GM21423 (cell line): ENCODE data around the gene TMEM45B.
"Not testable (repeated sequence)": the region's sequence is repeated elsewhere in the genome, so short reads cannot be mapped to it uniquely, and the experiment has no call there.

ENCODE experiments used
- ATAC-seq: cut with Tn5 transposase; IDR thresholded peaks from one replicate; pipeline ENCODE4 v1.9.1; 2021; ENCODE audit warnings: mild to moderate bottlenecking, moderate library complexity; ENCODE audit not compliant: unreplicated experiment

Gene TMEM45B

DNA sequence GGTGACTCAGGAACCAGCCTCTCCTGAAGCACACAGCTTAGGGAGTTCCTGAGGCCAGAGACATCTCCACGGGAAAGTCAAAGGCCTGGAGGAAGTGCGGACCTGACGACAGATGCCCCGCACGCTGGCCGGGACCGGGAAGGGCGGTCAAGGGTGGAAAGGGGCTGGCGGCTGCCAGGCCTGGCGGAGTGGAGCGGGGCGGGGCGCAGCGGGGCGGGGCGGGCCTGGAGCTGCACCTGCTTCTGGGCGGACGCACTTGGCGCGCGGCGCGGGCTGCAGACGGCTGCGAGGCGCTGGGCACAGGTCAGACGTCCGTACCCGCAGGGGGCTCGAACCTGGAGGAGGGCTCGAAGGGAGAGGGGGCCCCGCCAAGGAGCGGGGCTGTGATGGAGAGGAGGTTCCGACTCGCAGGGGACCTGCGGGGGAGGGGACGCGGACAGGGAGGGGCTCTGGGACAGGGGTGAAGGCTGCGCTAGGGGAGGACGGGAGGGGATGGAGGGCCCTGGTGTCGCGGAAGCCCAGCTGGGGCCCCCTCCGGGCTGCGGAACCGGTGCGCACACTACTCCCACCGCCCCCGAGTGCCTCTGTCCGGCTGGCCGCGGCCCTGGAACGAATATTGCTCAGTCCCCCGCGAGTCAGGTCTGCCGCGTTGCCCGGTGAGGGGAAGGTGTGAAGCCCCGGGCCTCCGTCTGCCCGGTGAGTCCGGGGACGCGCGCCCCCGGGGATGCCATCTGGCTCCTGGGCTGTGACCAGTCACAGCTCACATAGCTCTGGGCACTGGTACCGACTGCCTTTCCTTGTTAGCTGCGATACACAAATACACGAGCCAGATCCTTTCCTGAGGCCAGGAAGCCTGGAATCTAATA, at the start of gene TMEM45B:
Gene TMEM45B (plus strand): TSS at position 253 of the 866 bp plus-strand sequence. CDS start 36,635 bp downstream, outside the sequence.
- ATAC-seq: no peak

- ATAC-seq: no peak
Observed at GRCh38 chr11:129766898-129767604, 48.6 kb upstream of the TMEM45B start.

DNA sequence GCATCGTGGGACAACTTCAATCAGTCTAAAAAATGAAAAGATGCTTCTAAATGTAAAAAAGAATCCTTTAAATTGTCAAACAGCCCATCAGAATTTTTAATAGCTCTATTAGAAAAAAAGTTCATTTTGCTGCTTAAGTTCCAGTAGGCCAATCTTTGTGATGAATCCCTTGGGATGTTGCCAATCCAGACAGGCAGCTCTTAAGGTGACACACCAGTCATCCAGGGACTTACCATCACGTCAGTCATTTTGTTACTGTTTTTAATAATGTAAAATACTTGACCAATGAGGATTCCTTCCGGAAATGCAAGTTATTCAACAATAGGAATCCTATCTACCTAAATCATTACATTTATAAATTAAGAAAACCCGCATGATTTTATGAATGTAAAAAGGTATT, 47.8 kb upstream of the TMEM45B start:
- no peak for ATAC-seq

- no peak for ATAC-seq
Observed at GRCh38 chr11:129768356-129768755, 47.3 kb upstream of the TMEM45B start.

DNA sequence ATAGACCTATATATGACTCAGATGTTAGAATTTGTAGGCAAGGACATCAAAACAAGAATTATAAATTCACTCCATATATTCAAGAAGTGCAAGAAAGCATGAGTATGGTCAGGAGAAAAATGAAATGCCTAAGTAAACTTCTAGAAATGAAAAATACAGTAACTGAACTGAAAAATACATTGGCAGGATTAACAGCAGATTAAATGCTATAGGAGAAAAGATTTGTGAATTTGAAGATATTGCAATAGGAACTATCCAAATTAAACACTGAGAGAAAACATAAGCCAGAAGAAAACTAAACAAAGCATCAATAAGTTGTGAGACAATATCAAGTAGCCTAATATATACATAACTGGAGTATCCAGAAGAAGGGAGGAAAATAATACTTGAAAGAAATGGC, 46.6 kb upstream of the TMEM45B start:
- ATAC-seq: no peak

DNA sequence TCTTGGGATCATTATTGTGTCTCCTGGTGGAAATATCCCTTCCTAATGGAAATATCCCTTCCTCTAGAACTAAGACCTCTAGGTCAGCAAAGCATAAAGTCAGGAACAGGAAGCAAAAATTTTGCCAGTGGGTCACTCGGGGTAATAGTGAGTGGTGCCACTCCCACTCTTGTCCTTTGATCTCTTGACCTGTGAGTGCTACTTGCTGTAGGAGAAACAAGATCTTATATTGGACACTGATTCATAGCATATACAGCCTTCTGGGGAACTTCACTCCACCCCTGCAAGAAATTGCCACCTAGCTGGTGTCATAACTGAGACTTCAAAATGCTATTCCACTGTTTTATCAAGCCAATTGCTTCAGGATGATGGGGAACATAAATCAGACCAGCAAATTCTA, 44.7 kb upstream of the TMEM45B start:
- no peak for ATAC-seq

GRCh38 chr11:129771456-129771855, 44.2 kb upstream of the TMEM45B start:
- ATAC-seq: not testable (repeated sequence)

GRCh38 chr11:129778877-129779276, 36.8 kb upstream of the TMEM45B start:
- no peak for ATAC-seq

- ATAC-seq: no peak
Observed at GRCh38 chr11:129779342-129779741, 36.3 kb upstream of the TMEM45B start.

DNA sequence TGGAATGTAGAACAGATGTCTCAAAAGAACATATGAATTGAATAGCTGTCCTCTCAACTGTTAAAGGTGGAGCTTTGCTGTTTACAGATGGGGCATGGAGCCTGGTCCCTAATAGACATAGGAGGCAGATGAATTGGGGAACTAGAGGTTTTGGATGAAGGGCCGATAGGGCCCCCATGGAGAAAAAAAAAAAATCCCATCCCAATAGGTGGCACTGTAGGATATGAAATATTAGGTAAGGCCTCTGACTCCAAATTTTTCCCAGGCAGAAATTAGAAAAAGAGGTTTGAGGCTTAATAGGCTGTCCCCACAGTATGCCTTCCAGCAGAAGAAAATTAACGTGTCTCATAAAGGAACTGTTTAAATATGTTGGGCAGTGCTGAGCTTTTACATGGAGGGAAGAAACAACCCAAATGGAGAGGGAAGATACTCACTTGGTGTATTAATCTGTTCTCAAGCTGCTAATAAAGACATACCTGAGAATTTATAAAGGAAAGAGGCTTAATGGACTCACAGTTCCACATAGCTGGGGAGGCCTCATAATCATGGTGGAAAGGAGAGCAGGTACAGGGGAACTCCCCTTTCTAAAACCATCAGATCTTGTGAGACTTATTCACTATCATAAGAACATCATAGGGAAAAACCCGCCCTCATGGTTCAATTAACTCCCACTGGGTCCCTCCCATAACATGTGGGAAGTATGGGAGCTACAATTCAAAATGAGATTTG, 30.1 kb upstream of the TMEM45B start:
- ATAC-seq: no peak

DNA sequence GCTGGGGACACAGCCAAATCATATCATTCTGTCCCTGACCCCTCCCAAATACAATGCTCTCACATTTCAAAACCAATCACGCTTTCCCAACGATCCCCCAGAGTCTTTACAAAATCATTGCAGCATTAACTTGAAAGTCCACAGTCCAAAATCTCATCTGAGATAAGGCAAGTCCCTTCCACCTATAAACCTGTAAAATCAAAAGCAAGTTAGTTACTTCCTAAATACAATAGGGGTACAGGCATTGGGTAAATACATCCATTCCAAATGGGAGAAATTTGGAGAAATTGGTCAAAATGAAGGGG, 29.6 kb upstream of the TMEM45B start:
- not testable (repeated sequence) for ATAC-seq

DNA sequence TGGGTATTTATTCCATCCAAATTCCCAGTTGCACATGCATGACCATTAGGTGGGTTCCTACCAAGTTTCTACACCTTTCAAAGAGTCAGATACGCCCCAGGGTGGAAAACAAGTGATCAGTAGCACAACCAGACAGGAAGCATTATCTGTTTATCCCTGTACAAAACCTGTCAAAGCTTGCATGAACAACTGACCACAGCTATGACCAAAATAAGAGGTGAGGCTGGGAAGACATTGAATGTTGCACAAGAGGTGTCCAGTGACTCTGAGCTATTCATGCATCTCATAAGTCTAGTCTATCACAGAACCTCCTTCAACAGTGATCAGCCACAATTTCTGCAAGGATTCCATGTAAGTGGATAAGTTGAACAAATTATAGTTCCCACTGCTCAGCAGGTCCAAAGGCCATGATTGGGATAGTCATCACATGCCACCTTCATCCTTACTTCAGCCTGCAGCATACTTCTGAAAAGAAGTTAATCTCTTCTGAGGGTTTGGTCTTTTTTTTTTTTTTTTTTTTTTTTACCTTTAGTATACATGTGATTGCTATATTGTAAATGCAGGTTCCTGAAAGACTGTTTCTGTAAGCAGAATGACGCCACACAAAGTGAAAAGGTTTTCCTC, 28.0 kb upstream of the TMEM45B start:
- ATAC-seq: no peak

DNA sequence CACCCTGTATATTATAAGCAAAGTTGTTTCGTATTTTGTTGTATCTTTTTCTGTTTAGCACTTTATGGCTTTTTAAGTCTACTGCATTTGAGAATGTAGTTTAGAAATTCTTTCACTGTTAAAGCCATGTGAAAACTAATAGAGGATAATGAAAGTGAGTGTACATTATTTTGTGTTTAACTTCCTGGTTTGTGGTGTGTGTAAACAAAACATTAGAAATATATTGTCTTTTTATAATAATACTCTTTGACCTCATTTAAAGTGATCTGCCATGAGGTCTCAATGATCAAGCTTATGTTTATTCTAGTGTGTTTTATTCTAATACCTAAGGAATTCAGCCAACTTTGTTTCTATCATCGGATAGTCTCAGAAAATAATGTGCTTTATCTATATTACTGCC, 27.4 kb upstream of the TMEM45B start:
- no peak for ATAC-seq

GRCh38 chr11:129790106-129790505, 25.5 kb upstream of the TMEM45B start:
- no peak for ATAC-seq

DNA sequence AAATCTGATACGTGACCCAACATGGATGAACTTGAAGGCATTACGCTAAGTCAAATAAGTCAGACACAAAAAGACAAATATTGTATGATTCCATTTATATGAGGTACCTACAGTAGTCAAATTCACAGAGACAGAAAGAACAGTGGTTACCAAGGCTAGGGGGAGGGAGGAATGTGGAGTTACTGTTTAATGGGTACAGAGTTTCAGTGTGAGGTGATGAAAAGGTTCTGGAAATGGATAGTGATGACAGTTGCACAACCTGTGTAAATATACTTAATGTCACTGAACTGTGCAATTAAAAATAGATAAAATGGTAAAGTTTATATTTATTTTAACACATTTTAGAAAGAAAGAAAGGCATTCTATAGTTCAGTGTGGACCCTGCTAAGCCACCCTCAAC, 24.1 kb upstream of the TMEM45B start:
- ATAC-seq: no peak

DNA sequence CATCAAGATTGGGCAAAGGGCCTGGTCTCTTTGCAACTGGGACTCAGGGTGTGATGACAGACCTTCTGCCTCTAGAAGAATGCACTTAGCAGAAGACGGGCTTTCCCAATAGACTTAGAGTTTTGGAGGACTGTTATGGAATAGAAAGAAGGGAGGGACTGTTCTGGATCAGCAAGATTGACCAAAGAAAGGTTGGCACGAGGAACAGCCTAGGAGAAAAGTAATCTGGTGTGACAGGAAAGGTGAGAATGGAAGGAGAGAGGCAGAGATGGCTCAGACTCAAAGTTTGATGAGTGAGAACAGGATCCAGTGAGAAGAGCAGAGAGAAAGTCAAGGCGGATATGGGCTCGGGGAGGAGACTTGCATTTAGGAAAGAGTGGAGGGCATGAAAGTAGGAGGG, 23.0 kb upstream of the TMEM45B start:
- no peak for ATAC-seq

DNA sequence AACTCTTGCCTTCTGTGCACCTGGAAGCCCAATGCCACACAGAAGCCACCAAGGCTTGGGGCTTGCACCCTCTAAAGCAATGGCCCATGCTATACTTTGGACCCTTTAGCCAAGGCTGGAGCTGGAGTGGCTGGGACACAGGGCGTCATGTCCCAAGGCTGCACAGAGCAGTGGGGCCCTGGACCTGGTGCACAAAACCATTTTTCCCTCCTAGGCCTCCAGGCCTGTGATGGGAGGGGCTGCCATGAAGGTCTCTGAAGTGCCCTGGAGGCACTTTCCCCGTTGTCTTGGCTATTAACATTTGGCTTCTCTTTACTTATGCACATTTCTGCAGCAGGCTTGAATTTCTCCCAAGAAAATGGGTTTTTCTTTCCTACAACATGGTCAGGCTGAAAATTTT, 20.6 kb upstream of the TMEM45B start:
- ATAC-seq: no peak

GRCh38 chr11:129798212-129798611, 17.4 kb upstream of the TMEM45B start:
- ATAC-seq: no peak

- ATAC-seq: not testable (repeated sequence)
Observed at GRCh38 chr11:129800162-129800561, 15.5 kb upstream of the TMEM45B start.

- ATAC-seq: no peak
Observed at GRCh38 chr11:129800655-129801054, 15.0 kb upstream of the TMEM45B start.

DNA sequence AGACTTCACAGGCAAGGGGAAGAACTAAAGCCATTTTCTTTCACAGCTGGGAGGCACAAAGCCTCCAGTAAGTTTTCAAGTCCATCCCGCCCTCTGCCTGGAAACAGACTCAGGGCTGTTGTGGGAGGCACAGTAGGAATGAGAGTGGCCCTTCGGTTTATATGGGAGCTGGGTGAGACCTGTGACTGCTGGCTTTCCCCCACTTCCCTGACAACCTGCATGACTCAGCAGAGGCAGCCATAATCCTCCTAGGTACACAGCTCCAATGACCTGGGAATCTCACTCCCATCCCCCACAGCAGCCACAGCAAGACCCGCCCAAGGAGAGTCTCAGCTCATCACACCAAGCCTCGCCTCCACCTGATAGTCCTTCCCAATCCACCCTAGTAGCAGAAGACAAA, 12.1 kb upstream of the TMEM45B start:
- ATAC-seq: no peak
